Activated T-cell treated with anti-CD3 and anti-CD28 coated beads for 4 hours (primary cell): ENCODE results near the gene KRTAP9-9.
"Not testable (repeated sequence)": the region's sequence is repeated elsewhere in the genome, so short reads cannot be mapped to it uniquely, and the experiment has no call there.

Experiments
- DNase-seq: peaks from one replicate; pipeline ENCODE4 v3.0.0-alpha.2; 2020

KRTAP9-9 gene

GRCh38 chr17:41255381-41256290 lies at the start of gene KRTAP9-9:
Gene KRTAP9-9 (plus strand): TSS chr17:41255384.
- DNase-seq = not testable (repeated sequence)

GRCh38 chr17:41211845-41212466 lies 43.2 kb upstream of the KRTAP9-9 start:
- no peak for DNase-seq

DNA sequence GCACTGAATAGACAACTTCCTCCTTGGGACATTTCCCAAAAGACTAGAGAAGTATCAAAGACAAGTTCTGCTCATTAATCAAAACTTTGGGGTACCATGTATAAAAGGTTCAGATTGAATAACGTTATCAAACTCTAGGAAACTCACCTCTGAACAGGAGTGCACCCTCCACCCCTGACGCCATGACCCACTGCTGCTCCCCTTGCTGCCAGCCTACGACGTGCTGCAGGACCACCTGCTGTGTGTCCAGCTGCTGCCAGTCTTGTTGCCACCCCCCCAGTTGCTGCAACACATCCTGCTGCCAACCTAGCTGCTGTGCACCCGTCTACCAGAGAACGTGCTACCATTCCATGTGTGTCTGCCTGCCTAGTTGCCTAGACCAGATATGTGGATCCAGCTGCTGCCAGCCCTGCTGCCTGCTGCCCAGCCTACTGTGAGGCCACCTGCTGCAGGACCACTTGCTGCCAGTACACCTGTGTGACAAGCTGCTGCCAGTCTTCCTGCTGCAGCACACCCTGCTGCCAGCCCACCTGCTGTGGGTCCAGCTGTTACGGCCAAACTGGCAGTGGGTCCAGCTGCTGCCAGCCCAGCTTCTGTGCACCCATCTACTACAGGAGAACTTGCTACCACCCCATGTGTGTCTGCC lies 42.5 kb upstream of the KRTAP9-9 start:
- DNase-seq = no peak

GRCh38 chr17:41215681-41216080 lies 39.5 kb upstream of the KRTAP9-9 start:
- no peak for DNase-seq

- no peak for DNase-seq
Observed at GRCh38 chr17:41223821-41224220, 31.4 kb upstream of the KRTAP9-9 start.

DNA sequence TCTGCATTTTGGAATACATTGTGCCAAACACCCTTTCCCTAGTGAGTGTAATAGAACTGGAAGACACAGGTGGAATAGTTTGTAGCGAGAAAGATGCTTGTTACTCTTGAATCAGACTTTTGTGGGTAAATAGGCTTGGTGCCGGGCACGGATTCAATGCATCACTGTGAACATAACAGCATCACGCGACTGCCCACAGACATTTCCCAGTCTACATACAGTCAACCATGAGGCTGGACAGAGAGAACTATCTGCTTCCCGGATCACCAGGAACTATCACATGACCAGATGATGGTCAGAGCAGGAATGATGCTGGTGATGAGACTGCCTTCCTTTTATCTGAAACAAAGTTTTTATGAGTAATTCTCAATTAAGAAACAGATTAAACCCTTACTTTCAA lies 29.1 kb upstream of the KRTAP9-9 start:
- DNase-seq = no peak

- not testable (repeated sequence) for DNase-seq
Observed at GRCh38 chr17:41226598-41227095, 28.5 kb upstream of the KRTAP9-9 start, which contains the start of gene KRTAP9-2. Gene KRTAP9-2 (plus strand): TSS chr17:41226648. CDS start chr17:41226655, 7 bp downstream.

GRCh38 chr17:41230094-41230493 lies 25.1 kb upstream of the KRTAP9-9 start:
- DNase-seq = no peak

DNA sequence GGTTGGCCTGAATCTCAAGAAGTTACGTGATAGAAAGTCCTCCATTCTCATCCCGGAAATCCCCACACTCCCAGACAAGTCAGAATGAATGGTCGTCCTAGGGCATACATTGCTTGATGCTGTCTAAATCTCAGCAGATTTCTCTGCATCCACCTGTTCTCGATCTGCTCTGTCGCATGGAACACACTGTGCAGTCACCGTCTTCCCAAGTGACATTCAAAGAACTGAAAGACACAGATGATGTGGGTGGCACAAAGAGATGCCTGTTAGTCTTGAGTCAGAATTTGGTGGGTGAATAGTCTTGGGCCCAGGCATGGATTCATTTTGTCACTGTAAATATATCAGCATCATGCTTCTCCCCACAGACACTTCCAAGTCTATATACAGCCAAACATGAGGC lies 23.5 kb upstream of the KRTAP9-9 start:
- no peak for DNase-seq

GRCh38 chr17:41232399-41233105 lies 22.6 kb upstream of the KRTAP9-9 start, which contains the start of gene KRTAP9-3:
Gene KRTAP9-3 (plus strand): TSS chr17:41232449. CDS start chr17:41232502, 53 bp downstream.
- not testable (repeated sequence) for DNase-seq

GRCh38 chr17:41237116-41237515 lies 18.1 kb upstream of the KRTAP9-9 start:
- not testable (repeated sequence) for DNase-seq

DNA sequence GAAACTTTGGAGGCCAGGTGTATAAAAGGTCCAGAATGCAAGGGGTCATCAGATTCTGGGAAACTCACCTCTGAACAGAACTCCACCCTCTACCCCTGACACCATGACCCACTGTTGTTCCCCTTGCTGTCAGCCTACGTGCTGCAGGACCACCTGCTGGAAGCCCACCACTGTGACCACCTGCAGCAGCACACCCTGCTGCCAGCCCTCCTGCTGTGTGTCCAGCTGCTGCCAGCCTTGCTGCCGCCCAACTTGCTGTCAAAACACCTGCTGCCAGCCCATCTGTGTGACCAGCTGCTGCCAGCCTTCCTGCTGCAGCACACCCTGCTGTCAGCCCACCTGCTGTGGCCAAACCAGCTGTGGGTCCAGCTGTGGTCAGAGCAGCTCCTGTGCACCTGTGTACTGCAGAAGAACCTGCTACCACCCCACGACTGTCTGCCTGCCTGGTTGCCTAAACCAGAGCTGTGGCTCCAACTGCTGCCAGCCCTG lies 17.2 kb upstream of the KRTAP9-9 start, which contains the start of gene KRTAP9-8:
TSS of gene KRTAP9-8 (plus strand) at position 51 of the 489 bp plus-strand sequence. CDS start at position 104, 53 bp downstream.
- not testable (repeated sequence) for DNase-seq

DNA sequence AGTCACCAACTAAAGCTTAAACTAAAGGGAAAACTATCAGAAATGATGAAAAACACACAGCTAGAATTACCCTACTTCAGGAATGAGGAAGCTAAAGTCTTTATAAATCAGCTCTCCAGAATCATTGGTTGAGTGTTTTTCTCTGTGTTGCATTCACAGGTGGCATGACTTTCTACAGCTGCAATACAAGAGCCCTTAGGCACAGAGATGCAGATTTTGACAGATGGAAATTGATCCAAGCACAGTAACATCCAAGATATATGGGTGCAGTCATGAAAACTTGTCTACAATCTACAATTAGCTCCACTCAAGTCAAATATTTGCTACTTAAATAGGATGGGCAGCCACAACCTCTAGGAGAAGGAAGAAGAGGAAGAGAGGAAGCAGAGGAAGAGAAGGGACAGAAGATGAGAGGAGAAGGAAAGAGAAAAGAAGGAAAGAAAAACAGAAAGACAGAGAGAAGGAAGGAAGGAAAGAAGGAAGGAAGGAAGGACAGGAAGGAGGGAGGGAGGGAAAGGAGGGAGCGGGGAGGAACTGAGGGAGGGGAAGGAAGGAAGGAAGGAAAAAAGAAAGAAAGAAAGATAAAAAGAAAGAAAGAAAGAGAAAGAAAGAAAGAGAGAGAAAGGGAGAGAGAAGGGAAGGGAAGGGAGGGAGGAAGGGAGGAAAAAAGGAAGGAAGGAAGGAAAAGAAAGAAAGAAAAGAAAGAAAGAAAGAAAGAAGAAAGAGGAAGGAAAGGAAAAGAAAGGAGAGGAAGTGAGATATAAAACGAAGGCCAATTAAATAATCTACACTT lies 8.0 kb upstream of the KRTAP9-9 start:
- not testable (repeated sequence) for DNase-seq

- DNase-seq = not testable (repeated sequence)
Observed at GRCh38 chr17:41249637-41250240, 5.4 kb upstream of the KRTAP9-9 start, which contains the start of gene KRTAP9-4. Gene KRTAP9-4 (plus strand): TSS chr17:41249687. CDS start chr17:41249721, 34 bp downstream.

GRCh38 chr17:41251261-41251660 lies 3.9 kb upstream of the KRTAP9-9 start:
- DNase-seq = no peak

GRCh38 chr17:41254861-41255260 lies 323 bp upstream of the KRTAP9-9 start:
- no peak for DNase-seq

GRCh38 chr17:41256291-41256685 lies 1.1 kb downstream of the KRTAP9-9 start:
- no peak for DNase-seq

DNA sequence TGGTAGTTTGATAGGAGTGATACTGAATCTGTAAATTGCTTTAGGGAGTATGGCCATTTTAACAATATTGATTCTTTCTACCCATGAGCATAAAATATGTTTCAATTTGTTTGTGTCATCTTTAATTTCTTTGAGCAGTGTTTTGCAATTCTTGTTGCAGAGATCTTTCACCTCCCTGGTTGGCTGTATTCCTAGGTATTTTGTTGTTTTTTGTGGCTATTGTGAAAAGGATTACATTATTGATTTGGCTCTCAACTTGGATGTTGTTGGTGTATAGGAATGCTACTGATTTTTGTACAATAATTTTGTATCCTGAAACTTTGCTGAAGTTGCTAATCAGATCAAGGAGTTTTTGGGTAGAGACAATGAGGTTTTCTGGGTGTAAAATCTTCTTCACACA lies 3.2 kb downstream of the KRTAP9-9 start:
- DNase-seq = no peak

DNA sequence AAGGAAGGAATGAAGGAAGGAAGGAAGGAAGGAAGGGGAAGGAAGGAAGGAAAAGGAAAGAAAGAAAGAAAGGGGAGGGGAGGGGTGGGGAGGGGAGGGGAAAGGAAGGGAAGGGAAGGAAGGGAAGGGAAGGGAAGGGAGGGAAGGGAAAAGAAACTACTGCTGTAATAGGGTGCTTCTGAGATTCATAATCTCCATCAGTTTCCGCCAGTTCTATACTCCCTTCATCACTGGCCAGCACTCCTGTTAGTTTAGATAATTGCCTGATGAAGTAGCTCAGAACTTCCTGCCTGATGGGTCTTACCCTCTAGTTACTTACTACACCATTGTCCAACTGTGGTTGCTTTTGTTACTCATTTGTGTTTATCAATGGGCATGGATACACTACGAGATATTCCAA lies 8.0 kb downstream of the KRTAP9-9 start:
- no peak for DNase-seq

GRCh38 chr17:41264599-41264998 lies 9.4 kb downstream of the KRTAP9-9 start:
- DNase-seq = no peak

- DNase-seq = no peak
Observed at GRCh38 chr17:41265078-41265477, 9.9 kb downstream of the KRTAP9-9 start, which contains the start of gene KRTAP9-6. Gene KRTAP9-6 (plus strand): TSS chr17:41265378. CDS start chr17:41265378, 0 bp downstream.
